Measurements from ENCODE around the gene DDX54. TPM values are rescaled to one million over a fixed set of nuclear protein-coding genes. Genes with fewer than 3 reads are reported as not detected.

Gene DDX54
- total and polyA plus RNA-seq, 2 of the 8 experiments (the other 6 are each of a cell fraction or from before 2014, with no cell fraction given): 64.9 to 113 TPM

GRCh38 chr12:113208041-113208934, 23.0 kb upstream of the DDX54 start:
- H3K23ac ChIP-seq (ENCODE audit: insufficient read length): no peak overlapping the region
- no peak overlapping the region for H3K27ac ChIP-seq (ENCODE audit: low read depth, low read length)
- H3K27me3 ChIP-seq (replicated peaks in 1 of 4; ENCODE audit: control insufficient read depth in 3 of 4, extremely low read depth in 1 of 4, insufficient read depth in 3 of 4, low read length in 3 of 4): no peaks in the 10 kb centered on the region
- peak overlapping the region; percentile 66; the same call in 1 of the 2 replicates for H2BK5ac ChIP-seq (ENCODE audit: low read depth, low read length)
- no peak overlapping the region for H2BK120ac ChIP-seq (replicated peaks; ENCODE audit: low read depth, low read length)
- no peaks in the 10 kb centered on the region for H3K79me1 ChIP-seq (ENCODE audit: low read depth, low read length)
- H2AFZ ChIP-seq (ENCODE audit: low read length): no peak overlapping the region
- no peak for FAIRE-seq
- H3K14ac ChIP-seq (ENCODE audit: insufficient read length): no peak overlapping the region
- H2BK20ac ChIP-seq (ENCODE audit: low read length): peak overlapping the region; percentile 63; the same call in 1 of the 2 replicates
- H3K23me2 ChIP-seq (ENCODE audit: low read depth, low read length): no peaks in the 10 kb centered on the region
- 0 out of 2 replicates have a peak overlapping the region, but pooled peaks have one; percentile 82 for H2AK5ac ChIP-seq (ENCODE audit: low read depth, low read length)
- H4K8ac ChIP-seq (ENCODE audit: extremely low read depth, insufficient read depth, low read length): no peak overlapping the region
- H4K5ac ChIP-seq (ENCODE audit: insufficient read length, low read depth, low read length): no peak overlapping the region
- H4K91ac ChIP-seq (replicated peaks; ENCODE audit: insufficient read length, low read length): no peak overlapping the region
- DNase-seq (ENCODE audit: low read depth in 1 of 2, low spot score in 2 of 2): no peak
- H3K36me3 ChIP-seq (ENCODE audit: control insufficient read depth in 2 of 4, insufficient read depth in 4 of 4, low read length in 3 of 4): no peaks in the 10 kb centered on the region
- H3K18ac ChIP-seq (ENCODE audit: extremely low read depth, low read length): no peak overlapping the region
- H3K9me3 ChIP-seq (ENCODE audit: insufficient read depth in 2 of 2, low read depth in 1 of 2, low read length in 1 of 2): no peaks in the 10 kb centered on the region; a peak in 1 of 4 replicates
- no peaks in the 10 kb centered on the region for H3K79me2 ChIP-seq (ENCODE audit: control insufficient read depth in 1 of 2, insufficient read depth in 2 of 2, low read length in 2 of 2)
- no peaks in the 10 kb centered on the region for H3K4me1 ChIP-seq (replicated peaks in 1 of 4; ENCODE audit: control insufficient read depth in 3 of 4, insufficient read depth in 4 of 4, low read length in 3 of 4)
- ChIA-PET CTCF (ENCODE audit: partially characterized antibody) (interaction anchor here (1.9 kb wide), 1 partner anchor 12 kb away, joined by 10 read pairs; no protein-coding TSS in a partner anchor), POLR2A (ENCODE audit: partially characterized antibody) (interaction anchor here (1.3 kb wide), 2 partner anchors 12 to 14 kb away, joined by 3 read pairs; no protein-coding TSS in a partner anchor)
- no peak overlapping the region for H3K4me2 ChIP-seq (ENCODE audit: insufficient read depth in 1 of 2, low read depth in 2 of 2, low read length in 2 of 2)
- H2BK12ac ChIP-seq (ENCODE audit: low read depth, low read length): peak overlapping the region; percentile 87; the same call in 1 of the 2 replicates
- 85% methylated on average over 10 of the region's 10 CpGs; no CpG with 5 or more reads in 1 of the 2 experiments for WGBS, 2 experiments (ENCODE audit: extremely low coverage in 1 of 2, insufficient coverage in 1 of 2, insufficient read length in 1 of 2, insufficient replicate concordance in 2 of 2, low coverage in 1 of 2, low lambda C conversion rate in 2 of 2, missing lambda C conversion rate in 1 of 2)
- no peak overlapping the region for H3K4me3 ChIP-seq (ENCODE audit: extremely low read depth in 1 of 4, insufficient read depth in 2 of 4, low read depth in 3 of 4, low read length in 4 of 4)
- H4K20me1 ChIP-seq (replicated peaks in 1 of 2; ENCODE audit: control insufficient read depth in 1 of 2, insufficient read depth in 2 of 2, low read length in 2 of 2): no peaks in the 10 kb centered on the region
- no peak overlapping the region for H3K56ac ChIP-seq (replicated peaks; ENCODE audit: insufficient read length, low read depth, low read length)
- no peak overlapping the region for H3K4ac ChIP-seq (replicated peaks; ENCODE audit: insufficient read length, low read depth, low read length)
- H3K9ac ChIP-seq (replicated peaks in 1 of 4; ENCODE audit: extremely low read depth in 1 of 4, low read depth in 3 of 4, low read length in 3 of 4): no peak overlapping the region
- no peak overlapping the region for H2BK15ac ChIP-seq (ENCODE audit: low read length)
- TF ChIP-seq SP2 (IDR thresholded peaks at IDR 0.05; ENCODE audit: low read length): no peak
- TF ChIP-seq TCF12 (IDR thresholded peaks at IDR 0.05; ENCODE audit: low read depth, low read length): no peak
- no peak for TF ChIP-seq TBP (IDR thresholded peaks at IDR 0.05; ENCODE audit: low read depth, low read length)
- TF ChIP-seq CBX8 (IDR thresholded peaks at IDR 0.05; ENCODE audit: borderline replicate concordance, low read depth, low read length): no peak
